ENCODE data around the gene CHI3L2.

Gene CHI3L2

DNA sequence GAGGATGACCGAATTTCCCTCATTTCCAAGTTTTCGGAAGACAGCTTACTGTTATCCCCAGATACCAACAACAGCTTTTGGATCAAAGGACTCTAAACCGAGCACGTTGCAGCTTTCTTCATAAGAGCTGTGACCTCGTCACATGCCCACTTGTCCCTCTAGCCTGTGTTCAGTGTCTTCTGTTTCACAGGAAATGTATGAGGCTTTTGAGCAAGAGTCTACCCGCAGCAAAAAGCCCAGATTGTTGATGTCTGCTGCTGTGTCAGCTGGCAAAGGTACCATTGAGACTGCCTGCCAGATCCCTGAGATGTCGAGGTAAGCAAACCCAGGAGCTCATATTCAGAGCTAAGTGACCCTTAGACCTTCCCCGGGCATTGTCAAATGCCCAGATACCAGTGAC is 24.1 kb downstream of the CHI3L2 start:
- no peak overlapping the region for H3K9ac ChIP-seq (ENCODE audit: low read length)
- no peak overlapping the region for H2AFZ ChIP-seq (ENCODE audit: low read length)
- no peak overlapping the region for H3K4me2 ChIP-seq (ENCODE audit: low read depth, low read length)
- no peaks in the 10 kb centered on the region for H4K20me1 ChIP-seq (ENCODE audit: insufficient read depth, low read length)
- DNase-seq: peak; percentile 19
- no peaks in the 10 kb centered on the region for H3F3A ChIP-seq (ENCODE audit: insufficient read depth, low read length)
- no peaks in the 10 kb centered on the region for H3K9me2 ChIP-seq (replicated peaks; ENCODE audit: insufficient read depth, low read length)
- H3K27ac ChIP-seq (ENCODE audit: low read length): no peak overlapping the region
- H3K4me3 ChIP-seq (ENCODE audit: low read length): no peak overlapping the region
- H3K27me3 ChIP-seq (replicated peaks; ENCODE audit: insufficient read depth, low read length): no peaks in the 10 kb centered on the region
- H3K9me3 ChIP-seq (replicated peaks; ENCODE audit: insufficient read depth, low read length): no peaks in the 10 kb centered on the region
- no peaks in the 10 kb centered on the region for H3K36me3 ChIP-seq (replicated peaks; ENCODE audit: insufficient read depth, low read length)
- H3K4me1 ChIP-seq (ENCODE audit: low read length): no peaks in the 10 kb centered on the region
- H3K79me2 ChIP-seq (ENCODE audit: low read length): no peaks in the 10 kb centered on the region
- no peak for TF ChIP-seq EZH2 (optimal IDR thresholded peaks at IDR 0.05; ENCODE audit: low read depth, low read length)

- DNase-seq: no peak
- Histone ChIP-seq H3K4me2 (ENCODE audit: low read depth, low read length) (no peak overlapping the region), H3K9me2 (replicated peaks; ENCODE audit: insufficient read depth, low read length) (no peaks in the 10 kb centered on the region), H3K9me3 (replicated peaks; ENCODE audit: insufficient read depth, low read length) (no peaks in the 10 kb centered on the region), H3K27ac (ENCODE audit: low read length) (no peak overlapping the region), H3K4me3 (ENCODE audit: low read length) (no peak overlapping the region), H3K36me3 (replicated peaks; ENCODE audit: insufficient read depth, low read length) (no peaks in the 10 kb centered on the region), H2AFZ (ENCODE audit: low read length) (no peak overlapping the region), H3K9ac (ENCODE audit: low read length) (no peak overlapping the region), H4K20me1 (ENCODE audit: insufficient read depth, low read length) (no peaks in the 10 kb centered on the region), H3K4me1 (ENCODE audit: low read length) (no peaks in the 10 kb centered on the region), H3K79me2 (ENCODE audit: low read length) (no peaks in the 10 kb centered on the region), H3K27me3 (replicated peaks; ENCODE audit: insufficient read depth, low read length) (no peaks in the 10 kb centered on the region), H3F3A (ENCODE audit: insufficient read depth, low read length) (no peaks in the 10 kb centered on the region)
- no peak for TF ChIP-seq EZH2 (optimal IDR thresholded peaks at IDR 0.05; ENCODE audit: low read depth, low read length)
- no peak for TF ChIP-seq CTCF (IDR thresholded peaks at IDR 0.05; ENCODE audit: low read length)
- TF ChIP-seq EZH2phosphoT487 (IDR thresholded peaks at IDR 0.05; ENCODE audit: low read length): no peak
These were observed 25.3 kb downstream of the CHI3L2 start for GRCh38 chr1:111252786-111253185.

DNA sequence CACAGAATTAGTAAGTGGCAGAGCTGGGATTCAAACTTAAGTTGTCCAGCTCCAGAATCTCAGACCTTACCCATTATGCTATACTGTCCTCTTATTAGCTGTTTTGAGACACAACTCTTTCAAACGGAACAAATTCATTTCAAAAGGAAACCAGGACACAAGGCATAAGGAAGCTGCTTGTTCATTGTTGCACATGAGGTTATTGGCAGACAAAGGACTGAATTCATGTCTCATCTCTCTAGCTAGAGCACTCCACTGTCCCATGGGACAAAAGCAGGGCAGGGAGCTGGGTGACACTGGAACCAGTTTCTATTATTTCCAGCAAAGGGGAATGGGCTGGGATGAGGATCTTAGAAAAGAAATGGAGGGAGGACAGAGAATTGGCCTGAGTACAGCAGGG is 26.4 kb downstream of the CHI3L2 start:
- no peak for TF ChIP-seq EZH2 (optimal IDR thresholded peaks at IDR 0.05; ENCODE audit: low read depth, low read length)
- no peak for TF ChIP-seq EZH2phosphoT487 (IDR thresholded peaks at IDR 0.05; ENCODE audit: low read length)
- TF ChIP-seq CTCF (IDR thresholded peaks at IDR 0.05; ENCODE audit: low read length): no peak
- H4K20me1 ChIP-seq (ENCODE audit: insufficient read depth, low read length): no peaks in the 10 kb centered on the region
- no peaks in the 10 kb centered on the region for H3K9me2 ChIP-seq (replicated peaks; ENCODE audit: insufficient read depth, low read length)
- no peaks in the 10 kb centered on the region for H3K36me3 ChIP-seq (replicated peaks; ENCODE audit: insufficient read depth, low read length)
- H3K79me2 ChIP-seq (ENCODE audit: low read length): no peaks in the 10 kb centered on the region
- no peak overlapping the region for H2AFZ ChIP-seq (ENCODE audit: low read length)
- no peak overlapping the region for H3K9ac ChIP-seq (ENCODE audit: low read length)
- H3K27me3 ChIP-seq (replicated peaks; ENCODE audit: insufficient read depth, low read length): no peaks in the 10 kb centered on the region
- no peak for DNase-seq
- no peak overlapping the region for H3K4me2 ChIP-seq (ENCODE audit: low read depth, low read length)
- no peaks in the 10 kb centered on the region for H3K4me1 ChIP-seq (ENCODE audit: low read length)
- no peak overlapping the region for H3K4me3 ChIP-seq (ENCODE audit: low read length)
- no peak overlapping the region for H3K27ac ChIP-seq (ENCODE audit: low read length)
- no peaks in the 10 kb centered on the region for H3K9me3 ChIP-seq (replicated peaks; ENCODE audit: insufficient read depth, low read length)
- no peaks in the 10 kb centered on the region for H3F3A ChIP-seq (ENCODE audit: insufficient read depth, low read length)

- Histone ChIP-seq H4K20me1 (ENCODE audit: insufficient read depth, low read length) (no peaks in the 10 kb centered on the region), H3K27me3 (replicated peaks; ENCODE audit: insufficient read depth, low read length) (no peaks in the 10 kb centered on the region), H3K79me2 (ENCODE audit: low read length) (no peaks in the 10 kb centered on the region), H3K36me3 (replicated peaks; ENCODE audit: insufficient read depth, low read length) (no peaks in the 10 kb centered on the region), H3K9me3 (replicated peaks; ENCODE audit: insufficient read depth, low read length) (no peaks in the 10 kb centered on the region), H3K27ac (ENCODE audit: low read length) (no peak overlapping the region), H3K4me1 (ENCODE audit: low read length) (no peaks in the 10 kb centered on the region), H3K9me2 (replicated peaks; ENCODE audit: insufficient read depth, low read length) (no peaks in the 10 kb centered on the region), H3K9ac (ENCODE audit: low read length) (no peak overlapping the region), H3F3A (ENCODE audit: insufficient read depth, low read length) (no peaks in the 10 kb centered on the region), H2AFZ (ENCODE audit: low read length) (no peak overlapping the region), H3K4me3 (ENCODE audit: low read length) (no peak overlapping the region), H3K4me2 (ENCODE audit: low read depth, low read length) (no peak overlapping the region)
- DNase-seq: no peak
- TF ChIP-seq EZH2phosphoT487 (IDR thresholded peaks at IDR 0.05; ENCODE audit: low read length) (no peak), EZH2 (optimal IDR thresholded peaks at IDR 0.05; ENCODE audit: low read depth, low read length) (no peak), CTCF (IDR thresholded peaks at IDR 0.05; ENCODE audit: low read length) (no peak)
These were observed 29.6 kb downstream of the CHI3L2 start for GRCh38 chr1:111256988-111257658.
